Testis (tissue), 2 donors: ENCODE data around the gene WDR19.

ENCODE experiments used
- CTCF ChIP-seq, 3 experiments: fragments of 450-650 bp in 2 of 3; fragments of 200-600 bp in 1 of 3; sonication (generic) in 1 of 3; IDR thresholded peaks; one replicate each; pipeline ENCODE4 v1.5.1; 2016 to 2019; ENCODE audit warnings: antibody characterized with exemption in 3 of 3, mild to moderate bottlenecking in 2 of 3, moderate library complexity in 1 of 3
- POLR2A ChIP-seq: fragments of 450-650 bp; IDR thresholded peaks from one replicate; pipeline ENCODE4 v1.6.1; 2017; ENCODE audit warnings: antibody characterized with exemption, mild to moderate bottlenecking, moderate library complexity

- TF ChIP-seq CTCF (IDR thresholded peaks at IDR 0.05) (no peak), POLR2A (no peak)
Measured at GRCh38 chr4:39302901-39303300, 120.6 kb downstream of the WDR19 start.
